Transverse colon (tissue), 4 donors: ENCODE data around the gene TECRL.

Source experiments
- CTCF ChIP-seq, 5 experiments: fragments of 200-600 bp in 3 of 5; fragments of 450-650 bp in 2 of 5; sonication (generic) in 3 of 5; IDR thresholded peaks; 1 replicate in 2 of 5; 2 replicates in 3 of 5; pipeline ENCODE4 v1.5.1; 2016 to 2017; ENCODE audit warnings: antibody characterized with exemption in 5 of 5, inconsistent platforms in 3 of 5, mild to moderate bottlenecking in 2 of 5, moderate library complexity in 1 of 5
- EP300 ChIP-seq: sonication (generic); formaldehyde crosslinking; IDR thresholded peaks from one replicate; pipeline ENCODE4 v1.6.1; 2017; ENCODE audit warnings: antibody characterized with exemption, low read depth
- POLR2A ChIP-seq: fragments of 450-650 bp; IDR thresholded peaks from one replicate; pipeline ENCODE4 v1.6.1; 2016; ENCODE audit warnings: antibody characterized with exemption, mild to moderate bottlenecking, moderate library complexity
- POLR2AphosphoS5 ChIP-seq, 3 donors: sonication (generic); formaldehyde crosslinking; IDR thresholded peaks; one replicate each; pipeline ENCODE4 v1.6.1; 2016; ENCODE audit warnings: antibody characterized with exemption in 3 of 3

GRCh38 chr4:64272432-64272831, 136.8 kb downstream of the TECRL start:
- TF ChIP-seq CTCF (IDR thresholded peaks at IDR 0.05), result no peak
- no peak for TF ChIP-seq POLR2A
- TF ChIP-seq EP300, result no peak
- TF ChIP-seq POLR2AphosphoS5 (IDR thresholded peaks at IDR 0.05), result no peak
